Measurements from ENCODE around the gene ACTN1.

Gene ACTN1

GRCh38 chr14:68972507-68973218 lies 6.4 kb downstream of the ACTN1 start:
- no peak for TF ChIP-seq CTCF (IDR thresholded peaks at IDR 0.05; ENCODE audit: extremely low read depth, insufficient read depth, missing control alignments)
- in situ Hi-C loops (cut with MboI; ENCODE audit: low pct_unique_long_range_greater_than_20kb, low sequenced_read_pairs, unreplicated experiment), result no loop called here
- no peak for DNase-seq (ENCODE audit: low spot score)

- in situ Hi-C loops (cut with MboI; ENCODE audit: low pct_unique_long_range_greater_than_20kb, low sequenced_read_pairs, unreplicated experiment), result no loop called here
- no peak for TF ChIP-seq CTCF (IDR thresholded peaks at IDR 0.05; ENCODE audit: extremely low read depth, insufficient read depth, missing control alignments)
- no peak for DNase-seq (ENCODE audit: low spot score)
Measured at GRCh38 chr14:68971411-68972035, 7.6 kb downstream of the ACTN1 start.

DNA sequence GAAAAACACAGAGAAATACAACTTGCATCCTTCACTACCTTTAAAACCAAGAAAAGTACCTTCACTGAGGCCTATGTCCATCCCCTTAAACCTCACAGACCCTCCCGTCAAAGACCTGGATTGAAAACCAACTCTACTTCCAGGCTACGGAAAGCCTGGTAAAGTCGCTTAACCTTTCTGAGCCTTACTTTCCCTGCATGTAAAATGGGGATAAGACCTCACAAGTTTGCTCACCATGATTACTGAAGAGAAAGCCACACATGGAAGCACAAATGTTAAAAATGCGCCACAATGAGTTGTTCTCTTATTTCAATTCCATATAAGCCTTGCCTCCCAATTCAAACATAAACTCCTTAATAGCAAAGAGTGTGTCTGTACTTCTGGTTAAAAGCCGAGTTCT lies 8.4 kb downstream of the ACTN1 start:
- DNase-seq (ENCODE audit: low spot score), result no peak
- in situ Hi-C loops (cut with MboI; ENCODE audit: low pct_unique_long_range_greater_than_20kb, low sequenced_read_pairs, unreplicated experiment), result no loop called here
- no peak for TF ChIP-seq CTCF (IDR thresholded peaks at IDR 0.05; ENCODE audit: extremely low read depth, insufficient read depth, missing control alignments)

DNA sequence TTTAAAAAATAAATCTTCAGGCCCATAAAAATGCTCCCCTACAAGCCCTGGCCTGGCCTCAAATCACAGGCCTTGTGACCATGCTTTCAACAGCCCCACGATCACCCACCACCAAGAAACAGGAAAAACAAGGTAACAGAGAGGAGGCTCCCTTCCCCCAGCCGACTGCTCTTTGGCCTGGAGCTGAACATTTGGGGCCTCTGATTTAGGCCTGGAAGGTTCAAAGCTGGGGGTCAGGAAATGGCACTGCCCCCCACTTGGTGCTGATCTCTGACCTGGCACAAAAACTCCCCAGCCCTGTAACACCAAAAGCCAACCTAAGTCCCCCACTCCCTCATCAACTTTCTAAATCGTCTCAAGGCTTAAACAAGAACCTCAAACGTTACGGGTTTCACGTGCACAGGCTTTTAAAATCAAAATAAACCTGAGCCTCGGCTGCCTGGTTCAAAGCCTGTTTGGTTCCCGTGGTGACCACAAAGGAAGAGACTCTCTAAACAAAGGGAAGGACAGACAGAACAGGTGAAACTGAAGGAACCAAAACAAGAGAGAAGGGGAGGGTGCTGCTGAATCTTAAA lies 9.0 kb downstream of the ACTN1 start:
- no peak for TF ChIP-seq CTCF (IDR thresholded peaks at IDR 0.05; ENCODE audit: extremely low read depth, insufficient read depth, missing control alignments)
- in situ Hi-C loops (cut with MboI; ENCODE audit: low pct_unique_long_range_greater_than_20kb, low sequenced_read_pairs, unreplicated experiment), result no loop called here
- DNase-seq (ENCODE audit: low spot score), result no peak

- in situ Hi-C loops (cut with MboI; ENCODE audit: low pct_unique_long_range_greater_than_20kb, low sequenced_read_pairs, unreplicated experiment), result no loop called here
- no peak for TF ChIP-seq CTCF (IDR thresholded peaks at IDR 0.05; ENCODE audit: extremely low read depth, insufficient read depth, missing control alignments)
- DNase-seq (ENCODE audit: low spot score), result no peak
Measured at GRCh38 chr14:68969278-68970033, 9.6 kb downstream of the ACTN1 start.

DNA sequence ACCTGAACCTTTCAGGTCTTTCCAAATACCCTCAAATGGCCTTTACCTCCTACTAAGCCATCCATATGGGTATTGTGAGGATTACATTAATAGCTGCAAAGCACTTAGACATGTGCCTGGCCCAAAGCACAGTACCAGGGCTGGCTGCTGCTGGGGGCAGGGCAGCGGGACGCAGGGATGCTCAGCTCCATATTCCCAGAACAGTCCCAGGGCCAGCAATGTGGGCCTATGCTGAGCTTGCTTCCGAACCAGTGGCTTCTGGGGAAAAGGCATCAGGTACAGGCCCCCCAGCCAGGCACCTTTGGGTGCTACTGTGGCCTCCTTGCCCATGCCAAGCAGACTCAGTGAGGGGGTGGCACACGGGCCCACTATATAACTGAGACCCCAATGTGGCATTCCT lies 10.4 kb downstream of the ACTN1 start:
- in situ Hi-C loops (cut with MboI; ENCODE audit: low pct_unique_long_range_greater_than_20kb, low sequenced_read_pairs, unreplicated experiment), result no loop called here
- TF ChIP-seq CTCF (IDR thresholded peaks at IDR 0.05; ENCODE audit: extremely low read depth, insufficient read depth, missing control alignments), result no peak
- DNase-seq (ENCODE audit: low spot score), result no peak

All from GM13977 (cell line).